ENCODE results near the gene ZDHHC13.

The ZDHHC13 gene

GRCh38 chr11:19145319-19145718, 28.4 kb downstream of the ZDHHC13 start:
- Histone ChIP-seq H3K36me3 (ENCODE audit: control insufficient read depth, insufficient read depth, low read length) (no peaks in the 10 kb centered on the region), H3K79me2 (no peaks in the 10 kb centered on the region), H3K9me3 (ENCODE audit: control insufficient read depth, low read length) (no peaks in the 10 kb centered on the region), H2AFZ (no peak overlapping the region), H3K4me2 (ENCODE audit: low read length) (no peak overlapping the region), H3K9ac (no peak overlapping the region), H3K27me3 (ENCODE audit: control insufficient read depth, insufficient read depth, low read length) (no peaks in the 10 kb centered on the region), H3K4me1 (no peaks in the 10 kb centered on the region), H3K4me3 (ENCODE audit: low read depth, low read length) (no peak overlapping the region), H3K27ac (no peak overlapping the region)
- TF ChIP-seq, protein P1, sequence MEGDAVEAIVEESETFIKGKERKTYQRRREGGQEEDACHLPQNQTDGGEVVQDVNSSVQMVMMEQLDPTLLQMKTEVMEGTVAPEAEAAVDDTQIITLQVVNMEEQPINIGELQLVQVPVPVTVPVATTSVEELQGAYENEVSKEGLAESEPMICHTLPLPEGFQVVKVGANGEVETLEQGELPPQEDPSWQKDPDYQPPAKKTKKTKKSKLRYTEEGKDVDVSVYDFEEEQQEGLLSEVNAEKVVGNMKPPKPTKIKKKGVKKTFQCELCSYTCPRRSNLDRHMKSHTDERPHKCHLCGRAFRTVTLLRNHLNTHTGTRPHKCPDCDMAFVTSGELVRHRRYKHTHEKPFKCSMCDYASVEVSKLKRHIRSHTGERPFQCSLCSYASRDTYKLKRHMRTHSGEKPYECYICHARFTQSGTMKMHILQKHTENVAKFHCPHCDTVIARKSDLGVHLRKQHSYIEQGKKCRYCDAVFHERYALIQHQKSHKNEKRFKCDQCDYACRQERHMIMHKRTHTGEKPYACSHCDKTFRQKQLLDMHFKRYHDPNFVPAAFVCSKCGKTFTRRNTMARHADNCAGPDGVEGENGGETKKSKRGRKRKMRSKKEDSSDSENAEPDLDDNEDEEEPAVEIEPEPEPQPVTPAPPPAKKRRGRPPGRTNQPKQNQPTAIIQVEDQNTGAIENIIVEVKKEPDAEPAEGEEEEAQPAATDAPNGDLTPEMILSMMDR (IDR thresholded peaks at IDR 0.05), result no peak

DNA sequence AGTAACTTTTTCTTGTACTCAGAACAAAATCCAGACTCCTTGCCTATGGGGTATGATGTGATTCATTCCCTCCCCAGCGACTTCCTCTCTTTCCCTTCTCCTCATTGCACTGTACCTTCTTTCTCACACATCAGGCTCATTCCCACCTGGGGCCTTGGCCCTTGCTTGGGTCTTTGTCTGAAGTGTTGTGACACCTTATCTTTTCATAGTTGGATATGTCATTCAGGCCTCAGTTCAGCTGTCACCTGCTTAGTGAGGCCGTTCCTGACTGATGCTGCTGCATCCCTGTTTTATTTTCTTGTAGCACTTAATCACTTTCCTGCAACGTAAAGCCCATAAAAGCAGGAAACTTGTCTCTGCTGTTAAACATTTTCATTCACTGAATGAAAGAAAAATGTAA, 39.9 kb downstream of the ZDHHC13 start:
- H3K27me3 ChIP-seq (ENCODE audit: control insufficient read depth, insufficient read depth, low read length), result no peaks in the 10 kb centered on the region
- H3K9ac ChIP-seq, result no peak overlapping the region
- no peak overlapping the region for H3K27ac ChIP-seq
- H3K79me2 ChIP-seq, result no peaks in the 10 kb centered on the region
- H2AFZ ChIP-seq, result no peak overlapping the region
- H3K4me1 ChIP-seq, result no peaks in the 10 kb centered on the region
- no peaks in the 10 kb centered on the region for H3K36me3 ChIP-seq (ENCODE audit: control insufficient read depth, insufficient read depth, low read length)
- TF ChIP-seq, protein P1 (IDR thresholded peaks at IDR 0.05), result no peak
- no peaks in the 10 kb centered on the region for H3K9me3 ChIP-seq (ENCODE audit: control insufficient read depth, low read length)
- H3K4me3 ChIP-seq (ENCODE audit: low read depth, low read length), result no peak overlapping the region
- H3K4me2 ChIP-seq (ENCODE audit: low read length), result no peak overlapping the region

DNA sequence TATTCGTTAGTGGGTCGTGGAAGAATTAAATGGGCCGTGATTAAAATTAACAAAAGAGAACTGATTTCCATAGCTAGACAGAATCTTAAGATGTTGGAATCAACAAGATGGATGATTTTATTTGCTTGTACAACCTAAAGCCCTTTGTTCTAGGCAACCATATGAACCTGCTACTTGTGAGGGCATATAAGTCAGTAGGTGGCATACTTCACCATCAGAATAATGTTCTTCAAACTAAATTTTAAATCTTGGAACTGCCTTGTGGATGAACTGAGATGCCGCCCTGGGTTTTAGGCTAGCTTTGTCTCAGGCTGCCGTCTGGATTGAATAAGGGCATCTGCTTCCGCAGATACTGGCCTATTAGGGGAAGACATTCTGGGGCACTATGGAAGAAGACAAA, 43.9 kb downstream of the ZDHHC13 start:
- Histone ChIP-seq H3K79me2 (no peaks in the 10 kb centered on the region), H3K9ac (no peak overlapping the region), H3K36me3 (ENCODE audit: control insufficient read depth, insufficient read depth, low read length) (no peaks in the 10 kb centered on the region), H3K4me1 (no peaks in the 10 kb centered on the region), H3K9me3 (ENCODE audit: control insufficient read depth, low read length) (no peaks in the 10 kb centered on the region), H3K27ac (no peak overlapping the region), H3K27me3 (ENCODE audit: control insufficient read depth, insufficient read depth, low read length) (no peaks in the 10 kb centered on the region), H3K4me3 (ENCODE audit: low read depth, low read length) (no peak overlapping the region), H3K4me2 (ENCODE audit: low read length) (no peak overlapping the region), H2AFZ (no peak overlapping the region)
- TF ChIP-seq, protein P1 (IDR thresholded peaks at IDR 0.05), result no peak

DNA sequence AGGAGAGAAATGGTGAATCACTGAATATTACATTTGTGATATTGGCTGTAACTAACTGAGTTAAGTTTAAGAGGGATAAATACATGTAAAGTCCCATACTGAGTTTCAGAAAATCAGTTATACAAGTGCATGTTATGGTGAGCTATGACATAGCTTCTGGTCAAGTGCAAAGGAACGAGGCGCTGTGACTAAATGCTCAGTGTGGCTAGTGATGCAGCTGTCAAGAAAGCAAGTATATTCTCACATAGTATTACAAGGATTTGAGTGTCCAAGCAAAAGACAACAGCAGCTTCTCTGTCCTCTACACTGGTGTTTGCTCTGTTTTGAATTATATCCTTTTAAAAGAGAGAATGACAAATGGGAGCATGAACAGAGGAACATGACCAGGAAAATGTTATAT, 44.7 kb downstream of the ZDHHC13 start:
- no peaks in the 10 kb centered on the region for H3K9me3 ChIP-seq (ENCODE audit: control insufficient read depth, low read length)
- no peaks in the 10 kb centered on the region for H3K79me2 ChIP-seq
- TF ChIP-seq, protein P1 (IDR thresholded peaks at IDR 0.05), result no peak
- no peak overlapping the region for H3K4me2 ChIP-seq (ENCODE audit: low read length)
- no peaks in the 10 kb centered on the region for H3K4me1 ChIP-seq
- no peak overlapping the region for H3K4me3 ChIP-seq (ENCODE audit: low read depth, low read length)
- H2AFZ ChIP-seq, result no peak overlapping the region
- no peak overlapping the region for H3K27ac ChIP-seq
- H3K27me3 ChIP-seq (ENCODE audit: control insufficient read depth, insufficient read depth, low read length), result no peaks in the 10 kb centered on the region
- H3K36me3 ChIP-seq (ENCODE audit: control insufficient read depth, insufficient read depth, low read length), result no peaks in the 10 kb centered on the region
- H3K9ac ChIP-seq, result no peak overlapping the region

- Histone ChIP-seq H3K36me3 (ENCODE audit: control insufficient read depth, insufficient read depth, low read length) (no peaks in the 10 kb centered on the region), H3K4me3 (ENCODE audit: low read depth, low read length) (no peak overlapping the region), H3K27me3 (ENCODE audit: control insufficient read depth, insufficient read depth, low read length) (no peaks in the 10 kb centered on the region), H3K9ac (no peak overlapping the region), H3K4me2 (ENCODE audit: low read length) (no peak overlapping the region), H3K27ac (no peak overlapping the region), H2AFZ (no peak overlapping the region), H3K4me1 (no peaks in the 10 kb centered on the region), H3K9me3 (ENCODE audit: control insufficient read depth, low read length) (no peaks in the 10 kb centered on the region), H3K79me2 (no peaks in the 10 kb centered on the region)
- TF ChIP-seq, protein P1 (IDR thresholded peaks at IDR 0.05), result no peak
Observed at GRCh38 chr11:19162951-19163505, 46.1 kb downstream of the ZDHHC13 start.
